H1 (cell line): ENCODE measurements around the gene PTPRF.

Experiments used
- ASH2L ChIP-seq: fragments of 200-600, 300-600 bp; sonication (generic); IDR thresholded peaks from one replicate; pipeline ENCODE4 v1.7.1; 2017; ENCODE audit warnings: low read length
- CHD1 ChIP-seq: IDR thresholded peaks from 2 replicates; pipeline ENCODE4 v1.6.1; 2012; ENCODE audit warnings: low read depth, low read length, improper control_type of control experiment
- CHD2 ChIP-seq: IDR thresholded peaks from 2 replicates; pipeline ENCODE4 v1.6.1; 2012; ENCODE audit warnings: low read length, improper control_type of control experiment
- EP300 ChIP-seq, 2 experiments: IDR thresholded peaks; 1 replicate in 1 of 2; 2 replicates in 1 of 2; pipeline ENCODE4 v1.6.1; 2011 to 2012; ENCODE audit warnings: low read depth in 2 of 2, low read length in 2 of 2, mild to moderate bottlenecking in 2 of 2, borderline replicate concordance in 1 of 2, inconsistent platforms in 1 of 2, moderate library complexity in 1 of 2
- EZH2 ChIP-seq: fragments of 200-600 bp; sonication (generic); IDR thresholded peaks from 2 replicates; pipeline ENCODE4 v1.7.1; 2012; ENCODE audit warnings: low read depth, mild to moderate bottlenecking, moderate library complexity, low read length, inconsistent platforms; ENCODE audit not compliant: severe bottlenecking
- KDM4A ChIP-seq: IDR thresholded peaks from one replicate; pipeline ENCODE4 v1.7.1; 2012; ENCODE audit warnings: low read depth, mild to moderate bottlenecking, moderate library complexity, low read length, inconsistent platforms; ENCODE audit not compliant: severe bottlenecking
- RAD21 ChIP-seq, 2 experiments: IDR thresholded peaks in 1 of 2; conservative IDR thresholded peaks in 1 of 2; 2 replicates each; pipeline ENCODE4 v1.6.1; 2011; ENCODE audit warnings: low read depth in 2 of 2, low read length in 2 of 2, improper control_type of control experiment in 1 of 2, inconsistent platforms in 1 of 2, mild to moderate bottlenecking in 1 of 2, moderate library complexity in 1 of 2
- RFX5 ChIP-seq: IDR thresholded peaks from 2 replicates; pipeline ENCODE4 v1.6.1; 2011; ENCODE audit warnings: low read depth, low read length, improper control_type of control experiment, borderline replicate concordance
- SP1 ChIP-seq: IDR thresholded peaks from 2 replicates; pipeline ENCODE4 v1.6.1; 2011; ENCODE audit warnings: low read depth, low read length
- TF ChIP-seq, protein P1 (sequence below), 3 experiments: IDR thresholded peaks; 1 replicate in 2 of 3; 2 replicates in 1 of 3; pipeline versions ENCODE4 v1.5.1 to v1.6.1; 2011; ENCODE audit warnings: low read length in 3 of 3, mild to moderate bottlenecking in 3 of 3, inconsistent platforms in 2 of 3, low read depth in 1 of 3, moderate library complexity in 1 of 3; ENCODE audit not compliant: insufficient read depth in 1 of 3; ENCODE audit errors: control extremely low read depth in 1 of 3

DNA sequence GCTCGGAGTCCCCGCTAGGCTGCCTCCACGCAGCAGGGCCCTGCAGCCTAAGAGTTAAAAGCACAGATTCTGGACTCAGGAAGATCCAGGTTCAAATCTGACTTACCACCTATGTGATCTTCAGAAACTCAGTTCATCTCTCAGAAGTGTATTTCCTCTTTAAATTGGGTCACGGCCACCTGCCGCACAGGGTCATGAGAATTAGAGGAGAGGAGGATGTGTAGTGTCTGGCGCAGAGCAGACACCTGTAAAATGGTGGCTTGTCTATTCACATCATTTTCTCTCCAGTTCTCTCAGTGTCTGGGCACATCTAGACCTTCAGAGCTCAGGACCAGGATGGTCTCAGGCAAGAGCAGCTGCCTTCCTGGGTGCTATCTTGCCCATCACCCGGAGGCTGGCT lies 45.8 kb downstream of the PTPRF start:
- no peak for TF ChIP-seq CHD2
- TF ChIP-seq ASH2L, result no peak
- TF ChIP-seq EZH2, result no peak
- TF ChIP-seq, protein P1, sequence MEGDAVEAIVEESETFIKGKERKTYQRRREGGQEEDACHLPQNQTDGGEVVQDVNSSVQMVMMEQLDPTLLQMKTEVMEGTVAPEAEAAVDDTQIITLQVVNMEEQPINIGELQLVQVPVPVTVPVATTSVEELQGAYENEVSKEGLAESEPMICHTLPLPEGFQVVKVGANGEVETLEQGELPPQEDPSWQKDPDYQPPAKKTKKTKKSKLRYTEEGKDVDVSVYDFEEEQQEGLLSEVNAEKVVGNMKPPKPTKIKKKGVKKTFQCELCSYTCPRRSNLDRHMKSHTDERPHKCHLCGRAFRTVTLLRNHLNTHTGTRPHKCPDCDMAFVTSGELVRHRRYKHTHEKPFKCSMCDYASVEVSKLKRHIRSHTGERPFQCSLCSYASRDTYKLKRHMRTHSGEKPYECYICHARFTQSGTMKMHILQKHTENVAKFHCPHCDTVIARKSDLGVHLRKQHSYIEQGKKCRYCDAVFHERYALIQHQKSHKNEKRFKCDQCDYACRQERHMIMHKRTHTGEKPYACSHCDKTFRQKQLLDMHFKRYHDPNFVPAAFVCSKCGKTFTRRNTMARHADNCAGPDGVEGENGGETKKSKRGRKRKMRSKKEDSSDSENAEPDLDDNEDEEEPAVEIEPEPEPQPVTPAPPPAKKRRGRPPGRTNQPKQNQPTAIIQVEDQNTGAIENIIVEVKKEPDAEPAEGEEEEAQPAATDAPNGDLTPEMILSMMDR (IDR thresholded peaks at IDR 0.05; ENCODE audit: control extremely low read depth in 1 of 3, insufficient read depth in 1 of 3, low read depth in 1 of 3, low read length in 3 of 3), result no peak
- no peak for TF ChIP-seq RFX5
- TF ChIP-seq CHD1, result no peak
- no peak for TF ChIP-seq EP300 (IDR thresholded peaks at IDR 0.05; ENCODE audit: borderline replicate concordance in 1 of 2, low read depth in 2 of 2, low read length in 2 of 2)
- TF ChIP-seq RAD21 (IDR thresholded peaks at IDR 0.05 in 1 of 2, conservative IDR thresholded peaks at IDR 0.05 in 1 of 2; ENCODE audit: low read depth in 2 of 2, low read length in 2 of 2), result no peak
- no peak for TF ChIP-seq SP1
- TF ChIP-seq KDM4A, result no peak
